Type B pancreatic cell (in vitro differentiated cells): Measurements from ENCODE around the gene ITGB1BP1. TPM values are rescaled to one million over a fixed set of nuclear protein-coding genes. Genes with fewer than 3 reads are reported as not detected.

Experiments
- total RNA-seq: library from RNA; stranded (reverse); gene quantifications from 2 replicates; pipeline ENCODE4 v1.2.1, GENCODE V29; 2021; ENCODE audit warnings: low replicate concordance

The ITGB1BP1 gene
- total RNA-seq, 1 donor from 2014 or later, result 57.2 TPM

Other genes starting within 250 kb of the ITGB1BP1 start
- gene ASAP2, start 216.7 kb downstream of the ITGB1BP1 start, total RNA-seq, result 45.6 and 49.6 TPM in 2 replicates
- gene CPSF3, start 126 bp upstream of the ITGB1BP1 start, total RNA-seq, result 38.9 and 60.6 TPM in 2 replicates
- 32.4 and 43.9 TPM in 2 replicates for gene IAH1, start 51.0 kb upstream of the ITGB1BP1 start, total RNA-seq
- 33.5 and 37.6 TPM in 2 replicates for gene ADAM17, start 132.3 kb upstream of the ITGB1BP1 start, total RNA-seq
- gene YWHAQ, start 207.5 kb upstream of the ITGB1BP1 start, total RNA-seq, result 318 and 354 TPM in 2 replicates